MG63 (cell line): ENCODE data around the gene PYGO1. TPM values are rescaled to one million over a fixed set of nuclear protein-coding genes. Genes with fewer than 3 reads are reported as not detected.

Source experiments
- DNase-seq: peaks from one replicate; pipeline ENCODE4 v3.0.0-alpha.2; 2020
- H3K27me3 ChIP-seq: fragments of 250-450 bp; sonication (Bioruptor Pico); 2 replicates; pipeline ENCODE4 v1.5.1; 2020; ENCODE audit warnings: mild to moderate bottlenecking, moderate library complexity
- H3K36me3 ChIP-seq: fragments of 250-450 bp; sonication (Bioruptor Pico); 2 replicates; pipeline ENCODE4 v1.5.1; 2020; ENCODE audit warnings: mild to moderate bottlenecking, moderate library complexity
- H3K4me3 ChIP-seq: fragments of 250-450 bp; sonication (Bioruptor Pico); 2 replicates; pipeline ENCODE4 v1.5.1; 2020; ENCODE audit warnings: mild to moderate bottlenecking, moderate library complexity
- H3K9me3 ChIP-seq: fragments of 250-450 bp; sonication (Bioruptor Pico); 2 replicates; pipeline ENCODE4 v1.5.1; 2020; ENCODE audit warnings: mild to moderate bottlenecking, moderate library complexity
- total RNA-seq: library from RNA; depleted of rRNA; stranded (reverse); fragments of >200 nt; shearing (Covaris generic); gene quantifications from 2 replicates; pipeline ENCODE4 v1.2.3, GENCODE V29; 2014; ENCODE audit warnings: low replicate concordance

The PYGO1 gene
- total RNA-seq, 1 experiment from 2014 or later, result 4.9 TPM

GRCh38 chr15:55588815-55589115 lies 620 bp upstream of the PYGO1 start:
- Histone ChIP-seq H3K27me3 (no peaks in the 10 kb centered on the region), H3K36me3 (peaks cover 3% of the 10 kb centered on the region; the same call in 1 of the 2 replicates), H3K9me3 (no peaks in the 10 kb centered on the region), H3K4me3 (peak overlapping the region; percentile 55)
- no peak for DNase-seq

- Histone ChIP-seq H3K27me3 (no peaks in the 10 kb centered on the region), H3K36me3 (peaks cover 3% of the 10 kb centered on the region; the same call in 1 of the 2 replicates), H3K4me3 (peak overlapping the region; percentile 73), H3K9me3 (no peaks in the 10 kb centered on the region)
- peak; percentile 53 for DNase-seq
These were observed 650 bp downstream of the PYGO1 start for GRCh38 chr15:55587321-55588069.

DNA sequence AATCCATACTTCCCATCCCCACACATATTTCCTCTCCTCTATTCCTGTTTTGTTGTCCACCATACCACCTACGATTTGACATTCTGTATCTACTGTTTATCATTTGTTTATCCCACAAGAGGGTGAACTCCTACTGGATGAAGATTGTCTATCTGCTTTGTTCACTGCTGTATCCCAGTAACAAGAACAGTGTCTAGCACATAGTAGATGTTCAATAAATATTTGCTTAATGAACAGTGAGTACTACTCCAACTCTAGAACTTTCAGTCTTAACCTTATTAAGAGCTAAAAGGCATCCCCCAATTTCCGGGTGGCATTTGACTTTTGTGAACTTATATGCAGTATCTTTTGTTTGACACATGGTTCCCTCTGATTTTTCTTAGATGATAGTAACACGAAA lies 1.3 kb downstream of the PYGO1 start:
- H3K36me3 ChIP-seq, result peaks cover 3% of the 10 kb centered on the region; the same call in 1 of the 2 replicates
- H3K27me3 ChIP-seq, result no peaks in the 10 kb centered on the region
- H3K9me3 ChIP-seq, result no peaks in the 10 kb centered on the region
- peak overlapping the region; percentile 73 for H3K4me3 ChIP-seq
- DNase-seq, result no peak

GRCh38 chr15:55576943-55577342 lies 11.2 kb downstream of the PYGO1 start:
- Histone ChIP-seq H3K27me3 (no peaks in the 10 kb centered on the region), H3K9me3 (peaks cover 4% of the 10 kb centered on the region), H3K36me3 (peaks cover 3% of the 10 kb centered on the region; the same call in 1 of the 2 replicates), H3K4me3 (no peak overlapping the region)
- DNase-seq, result no peak

DNA sequence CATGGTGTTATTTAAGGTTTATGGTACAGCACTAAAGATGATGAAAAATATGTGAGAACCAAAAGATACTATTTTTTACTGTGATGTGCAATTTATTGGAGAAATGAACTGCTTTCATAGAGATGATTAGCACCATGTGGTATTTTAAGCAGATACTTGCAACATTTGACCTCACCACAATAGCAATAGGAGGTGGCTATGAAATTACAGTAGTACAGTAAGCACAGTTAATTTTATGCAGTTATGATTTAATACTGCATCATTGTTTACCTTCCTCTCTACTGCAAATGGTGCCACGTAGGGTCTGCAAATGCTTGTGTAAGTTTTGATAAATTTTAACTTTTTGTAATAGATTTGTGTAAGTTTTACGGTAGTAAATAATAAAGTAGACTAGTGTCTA lies 14.0 kb downstream of the PYGO1 start:
- Histone ChIP-seq H3K27me3 (no peaks in the 10 kb centered on the region), H3K36me3 (peaks cover 11% of the 10 kb centered on the region; the same call in 1 of the 2 replicates), H3K9me3 (peaks cover 13% of the 10 kb centered on the region), H3K4me3 (no peak overlapping the region)
- no peak for DNase-seq

GRCh38 chr15:55573224-55573623 lies 14.9 kb downstream of the PYGO1 start:
- H3K9me3 ChIP-seq, result peaks cover 13% of the 10 kb centered on the region
- H3K27me3 ChIP-seq, result no peaks in the 10 kb centered on the region
- no peak for DNase-seq
- H3K4me3 ChIP-seq, result no peak overlapping the region
- H3K36me3 ChIP-seq, result peaks cover 11% of the 10 kb centered on the region; the same call in 1 of the 2 replicates

DNA sequence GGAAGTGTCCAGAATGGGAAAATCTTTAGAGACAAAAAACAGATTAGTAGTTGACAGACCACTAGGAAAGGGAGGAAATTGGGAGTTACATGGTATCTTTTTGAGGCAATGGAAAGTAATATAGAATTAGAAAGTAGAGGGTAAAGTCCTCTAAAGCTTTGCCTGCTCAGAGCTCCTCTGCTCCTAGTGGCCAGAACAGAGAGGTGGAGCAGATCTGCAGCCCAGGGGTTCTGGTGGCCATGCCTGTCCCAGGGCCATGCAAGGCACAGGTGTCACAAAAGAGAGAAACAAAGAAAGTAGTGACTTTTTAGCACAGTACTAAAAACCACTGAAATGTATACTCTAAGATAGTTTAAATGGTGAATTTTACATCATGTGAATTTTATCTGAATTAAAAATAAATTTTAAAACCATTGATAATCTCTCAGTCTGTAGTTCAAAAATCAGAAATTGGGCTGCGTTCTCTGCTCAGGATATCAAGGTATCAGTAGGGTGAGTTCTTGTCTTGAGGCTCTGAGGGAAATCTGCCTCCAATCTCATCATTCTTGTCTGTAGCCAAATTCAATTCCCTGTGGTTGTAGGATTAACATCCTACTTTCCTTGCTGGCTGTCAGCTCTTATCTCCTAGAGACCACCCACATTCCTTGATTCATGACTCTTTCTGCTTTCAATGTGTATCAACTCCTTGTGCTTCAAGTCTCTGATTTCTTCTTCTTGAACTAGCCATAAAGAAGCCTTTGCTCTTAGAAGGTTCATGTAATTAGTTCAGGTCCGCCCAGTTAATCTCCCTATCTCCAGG lies 23.6 kb downstream of the PYGO1 start:
- Histone ChIP-seq H3K27me3 (no peaks in the 10 kb centered on the region), H3K4me3 (no peak overlapping the region), H3K9me3 (peaks cover 18% of the 10 kb centered on the region), H3K36me3 (peaks cover 4% of the 10 kb centered on the region; the same call in 1 of the 2 replicates)
- no peak for DNase-seq

DNA sequence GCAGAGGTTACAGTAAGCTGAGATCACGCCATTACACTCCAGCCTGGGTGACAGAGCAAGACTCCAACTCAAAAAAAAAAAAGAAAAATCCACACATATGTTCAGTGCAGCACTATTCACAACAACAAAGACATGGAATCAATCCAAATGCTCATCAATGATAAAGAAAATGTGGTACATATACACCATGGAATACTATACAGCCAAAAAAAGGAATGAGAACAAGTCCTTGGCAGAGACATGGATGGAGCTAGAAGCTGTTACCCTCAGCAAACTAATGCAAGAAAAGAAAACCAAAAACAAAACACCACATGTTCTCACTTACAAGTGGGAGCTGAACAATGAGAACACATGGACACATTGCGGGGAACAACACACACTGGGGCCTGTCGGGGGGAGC lies 25.5 kb downstream of the PYGO1 start:
- DNase-seq, result no peak
- Histone ChIP-seq H3K9me3 (peaks cover 20% of the 10 kb centered on the region), H3K36me3 (0 out of 2 replicates have a peak, but pooled peaks cover 3% of the 10 kb centered on the region), H3K4me3 (no peak overlapping the region), H3K27me3 (no peaks in the 10 kb centered on the region)

DNA sequence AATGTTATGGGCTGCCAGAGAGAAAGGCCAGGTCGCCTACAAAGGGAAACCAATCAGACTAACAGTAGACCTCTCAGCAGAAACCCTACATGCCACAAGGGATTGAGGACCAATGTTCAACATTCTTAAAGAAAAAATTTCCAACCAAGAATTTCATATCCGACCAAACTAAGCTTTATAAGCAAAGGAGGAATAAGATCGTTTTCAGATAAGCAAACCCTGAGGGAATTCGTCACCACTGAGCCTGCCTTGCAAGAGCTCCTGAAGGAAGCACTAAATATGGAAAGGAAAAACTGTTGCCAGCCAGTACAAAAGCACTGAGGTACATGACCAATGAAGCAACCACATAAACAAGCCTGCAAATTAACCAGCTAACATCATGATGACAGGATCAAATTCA lies 33.1 kb downstream of the PYGO1 start:
- no peak for DNase-seq
- Histone ChIP-seq H3K4me3 (no peak overlapping the region), H3K36me3 (0 out of 2 replicates have a peak, but pooled peaks cover 3% of the 10 kb centered on the region)

DNA sequence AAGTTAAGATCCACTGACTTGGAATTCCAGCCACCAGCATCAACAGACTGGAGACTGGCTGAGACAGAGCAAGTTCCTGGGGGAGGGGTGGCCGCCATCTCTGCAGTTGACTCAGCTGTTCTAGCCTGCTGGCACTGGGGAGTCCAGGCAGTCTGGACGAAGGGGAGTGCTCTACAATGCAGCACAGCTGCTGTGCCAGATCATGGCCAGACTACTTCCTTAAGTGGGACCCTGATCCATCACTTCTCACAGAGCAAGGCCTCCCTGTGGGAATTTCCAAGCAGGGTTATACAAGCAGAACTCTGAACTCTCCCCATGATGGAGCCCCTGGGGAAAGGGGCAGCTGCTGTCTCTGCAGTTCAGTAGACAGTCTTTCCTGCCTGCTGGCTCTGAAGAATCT lies 35.2 kb downstream of the PYGO1 start:
- no peak for DNase-seq
- no peaks in the 10 kb centered on the region for H3K27me3 ChIP-seq
- 0 out of 2 replicates have a peak, but pooled peaks cover 3% of the 10 kb centered on the region for H3K36me3 ChIP-seq
- H3K9me3 ChIP-seq, result peaks cover 24% of the 10 kb centered on the region
- H3K4me3 ChIP-seq, result no peak overlapping the region

More for the DNA sequence above, 33.1 kb downstream of the PYGO1 start:
- H3K9me3 ChIP-seq, result peaks cover 28% of the 10 kb centered on the region
- no peaks in the 10 kb centered on the region for H3K27me3 ChIP-seq

DNA sequence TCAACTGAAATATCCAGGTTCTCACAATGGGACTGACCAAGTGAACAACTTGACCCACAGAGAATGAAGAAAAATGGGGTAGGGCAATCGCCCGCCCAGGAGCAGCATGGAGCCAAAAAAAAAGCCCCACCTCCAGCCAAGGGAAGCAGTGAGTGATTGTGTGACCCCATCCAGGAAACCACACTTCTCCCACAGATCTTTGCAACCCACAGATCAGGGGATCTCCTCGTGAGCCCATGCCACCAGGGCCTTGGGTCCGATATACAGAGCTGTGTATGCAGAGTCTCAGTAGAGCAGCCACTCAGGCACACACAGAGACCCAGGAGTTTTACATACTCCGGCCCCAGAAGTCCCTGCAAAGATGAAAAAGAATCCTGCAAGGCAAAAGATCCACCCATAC lies 35.7 kb downstream of the PYGO1 start:
- no peak for DNase-seq
- Histone ChIP-seq H3K36me3 (0 out of 2 replicates have a peak, but pooled peaks cover 3% of the 10 kb centered on the region), H3K9me3 (peaks cover 24% of the 10 kb centered on the region), H3K27me3 (no peaks in the 10 kb centered on the region), H3K4me3 (no peak overlapping the region)

GRCh38 chr15:55549305-55549704 lies 38.8 kb downstream of the PYGO1 start:
- Histone ChIP-seq H3K9me3 (peaks cover 2% of the 10 kb centered on the region; the same call in 1 of the 2 replicates), H3K4me3 (no peak overlapping the region), H3K36me3 (peaks cover 17% of the 10 kb centered on the region), H3K27me3 (no peaks in the 10 kb centered on the region)
- DNase-seq, result no peak

GRCh38 chr15:55546718-55547117 lies 41.4 kb downstream of the PYGO1 start:
- H3K9me3 ChIP-seq, result peaks cover 2% of the 10 kb centered on the region; the same call in 1 of the 2 replicates
- H3K36me3 ChIP-seq, result peaks cover 17% of the 10 kb centered on the region
- no peak for DNase-seq
- no peaks in the 10 kb centered on the region for H3K27me3 ChIP-seq
- no peak overlapping the region for H3K4me3 ChIP-seq

- no peaks in the 10 kb centered on the region for H3K36me3 ChIP-seq
These were observed 52.7 kb downstream of the PYGO1 start for GRCh38 chr15:55535436-55535835.

DNA sequence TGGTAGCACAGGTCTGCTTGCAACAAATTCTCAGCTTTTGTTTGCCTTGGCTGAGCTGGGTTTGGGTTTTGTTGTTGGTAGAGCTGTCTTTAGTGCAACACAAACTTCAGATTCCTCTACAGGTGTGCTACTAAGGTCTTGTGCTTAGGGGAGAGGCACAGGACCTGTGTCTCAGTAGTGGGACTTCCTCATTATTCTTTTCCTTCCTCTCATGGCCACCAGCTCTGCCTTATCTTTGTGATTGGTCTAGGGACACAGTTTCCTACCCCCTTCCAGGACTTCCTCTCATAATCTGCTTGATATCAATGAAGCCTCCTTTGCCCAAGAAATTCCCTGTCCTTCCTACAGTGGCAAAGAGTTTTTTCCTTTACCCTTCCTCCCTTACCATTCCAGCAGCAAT lies 55.2 kb downstream of the PYGO1 start:
- no peak overlapping the region for H3K4me3 ChIP-seq
- H3K36me3 ChIP-seq, result no peaks in the 10 kb centered on the region
- no peaks in the 10 kb centered on the region for H3K9me3 ChIP-seq
- DNase-seq, result no peak
- no peaks in the 10 kb centered on the region for H3K27me3 ChIP-seq

More at GRCh38 chr15:55535436-55535835, 52.7 kb downstream of the PYGO1 start:
- Histone ChIP-seq H3K4me3 (no peak overlapping the region), H3K9me3 (no peaks in the 10 kb centered on the region), H3K27me3 (no peaks in the 10 kb centered on the region)
- no peak for DNase-seq

GRCh38 chr15:55530861-55531313 lies 57.3 kb downstream of the PYGO1 start:
- Histone ChIP-seq H3K27me3 (no peaks in the 10 kb centered on the region), H3K9me3 (no peaks in the 10 kb centered on the region; the same call in 1 of the 2 replicates), H3K4me3 (no peak overlapping the region), H3K36me3 (no peaks in the 10 kb centered on the region)
- DNase-seq, result peak; percentile 17

DNA sequence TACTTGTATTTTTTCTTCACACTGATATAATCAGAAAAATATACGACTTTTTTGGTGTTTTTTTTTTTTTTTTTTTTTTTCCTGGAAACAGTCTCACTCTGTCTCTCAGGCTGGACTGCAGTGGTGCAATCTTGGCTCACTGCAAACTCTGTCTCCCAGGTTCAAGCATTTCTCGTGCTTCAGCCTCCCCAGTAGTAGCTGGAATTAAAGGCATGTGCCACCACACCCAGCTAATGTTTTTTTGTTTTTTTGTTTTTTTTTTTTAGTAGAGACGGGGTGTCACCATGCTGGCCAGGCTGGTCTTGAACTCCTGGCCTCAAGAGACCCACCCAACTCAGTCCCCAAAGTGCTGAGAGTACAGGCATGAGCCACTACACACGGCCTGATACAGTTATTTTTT lies 59.3 kb downstream of the PYGO1 start:
- DNase-seq, result no peak
- H3K4me3 ChIP-seq, result no peak overlapping the region
- H3K27me3 ChIP-seq, result no peaks in the 10 kb centered on the region
- peaks cover 9% of the 10 kb centered on the region; the same call in 1 of the 2 replicates for H3K9me3 ChIP-seq
- no peaks in the 10 kb centered on the region for H3K36me3 ChIP-seq
